Choroid plexus epithelial cell (primary cell): Measurements from ENCODE around the gene SLIT1.

Experiments used
- DNase-seq: peaks from one replicate; pipeline ENCODE4 v3.0.0-alpha.2; 2010; ENCODE audit warnings: low read depth
- H3K4me3 ChIP-seq: 2 replicates; pipeline ENCODE4 v1.5.1; 2011; ENCODE audit warnings: low read depth, mild to moderate bottlenecking, control low read depth, low read length, moderate library complexity
- TF ChIP-seq, protein P1 (sequence below): conservative IDR thresholded peaks from 2 replicates; pipeline ENCODE4 v1.5.1; 2011; ENCODE audit warnings: low read depth, mild to moderate bottlenecking, control low read depth, inconsistent platforms, low read length, moderate library complexity

Gene SLIT1

GRCh38 chr10:96978621-96979154 lies 207.1 kb downstream of the SLIT1 start:
- TF ChIP-seq, protein P1, sequence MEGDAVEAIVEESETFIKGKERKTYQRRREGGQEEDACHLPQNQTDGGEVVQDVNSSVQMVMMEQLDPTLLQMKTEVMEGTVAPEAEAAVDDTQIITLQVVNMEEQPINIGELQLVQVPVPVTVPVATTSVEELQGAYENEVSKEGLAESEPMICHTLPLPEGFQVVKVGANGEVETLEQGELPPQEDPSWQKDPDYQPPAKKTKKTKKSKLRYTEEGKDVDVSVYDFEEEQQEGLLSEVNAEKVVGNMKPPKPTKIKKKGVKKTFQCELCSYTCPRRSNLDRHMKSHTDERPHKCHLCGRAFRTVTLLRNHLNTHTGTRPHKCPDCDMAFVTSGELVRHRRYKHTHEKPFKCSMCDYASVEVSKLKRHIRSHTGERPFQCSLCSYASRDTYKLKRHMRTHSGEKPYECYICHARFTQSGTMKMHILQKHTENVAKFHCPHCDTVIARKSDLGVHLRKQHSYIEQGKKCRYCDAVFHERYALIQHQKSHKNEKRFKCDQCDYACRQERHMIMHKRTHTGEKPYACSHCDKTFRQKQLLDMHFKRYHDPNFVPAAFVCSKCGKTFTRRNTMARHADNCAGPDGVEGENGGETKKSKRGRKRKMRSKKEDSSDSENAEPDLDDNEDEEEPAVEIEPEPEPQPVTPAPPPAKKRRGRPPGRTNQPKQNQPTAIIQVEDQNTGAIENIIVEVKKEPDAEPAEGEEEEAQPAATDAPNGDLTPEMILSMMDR = no peak
- DNase-seq = no peak
- no peak overlapping the region for H3K4me3 ChIP-seq

GRCh38 chr10:96975136-96975535 lies 210.6 kb downstream of the SLIT1 start:
- no peak for DNase-seq
- TF ChIP-seq, protein P1 = no peak
- no peak overlapping the region for H3K4me3 ChIP-seq

- DNase-seq = no peak
- no peak overlapping the region for H3K4me3 ChIP-seq
- TF ChIP-seq, protein P1 = no peak
Observed at GRCh38 chr10:96973809-96974747, 211.7 kb downstream of the SLIT1 start.

DNA sequence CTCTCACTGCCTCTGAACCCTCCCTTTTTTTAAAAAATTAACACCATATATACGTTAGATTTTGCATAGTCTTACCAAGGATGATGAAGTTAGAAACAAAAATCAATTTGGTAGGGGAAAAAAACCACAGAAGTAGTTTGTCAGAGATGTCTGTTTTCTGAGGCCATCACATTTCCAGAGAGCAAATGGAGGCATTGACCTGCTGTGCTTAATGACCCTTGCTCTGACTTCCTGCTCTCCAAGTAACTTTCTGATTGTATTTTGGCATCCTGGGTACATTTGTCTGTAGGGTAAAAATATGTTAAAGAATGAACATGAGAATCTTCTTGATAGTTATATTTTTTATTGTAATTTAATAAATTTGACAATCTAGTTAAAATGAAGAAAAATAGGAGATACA lies 213.5 kb downstream of the SLIT1 start:
- TF ChIP-seq, protein P1 = no peak
- DNase-seq = no peak
- H3K4me3 ChIP-seq = no peak overlapping the region

- DNase-seq = no peak
- TF ChIP-seq, protein P1 = no peak
- no peak overlapping the region for H3K4me3 ChIP-seq
Observed at GRCh38 chr10:96971324-96971723, 214.4 kb downstream of the SLIT1 start.

- no peak overlapping the region for H3K4me3 ChIP-seq
- DNase-seq = no peak
- TF ChIP-seq, protein P1 = no peak
Observed at GRCh38 chr10:96968682-96969423, 216.9 kb downstream of the SLIT1 start.
